SK-N-DZ (cell line): Measurements from ENCODE around the gene RABIF.
"Not testable (repeated sequence)": the region's sequence is repeated elsewhere in the genome, so short reads cannot be mapped to it uniquely, and the experiment has no call there.

Experiments used
- DNase-seq: peaks from one replicate; pipeline ENCODE4 v3.0.0-alpha.2; 2015; ENCODE audit warnings: low spot score
- small RNA-seq, 2 experiments: library from RNA; depleted of rRNA; stranded (forward); fragments of <200 nt; gene quantifications; one replicate each; pipeline ENCODE3, GENCODE V24; 2014

RABIF gene

GRCh38 chr1:202834771-202835547, 54.0 kb downstream of the RABIF start:
- no peak for DNase-seq

- DNase-seq = no peak
Measured at GRCh38 chr1:202831906-202832305, 57.0 kb downstream of the RABIF start.

DNA sequence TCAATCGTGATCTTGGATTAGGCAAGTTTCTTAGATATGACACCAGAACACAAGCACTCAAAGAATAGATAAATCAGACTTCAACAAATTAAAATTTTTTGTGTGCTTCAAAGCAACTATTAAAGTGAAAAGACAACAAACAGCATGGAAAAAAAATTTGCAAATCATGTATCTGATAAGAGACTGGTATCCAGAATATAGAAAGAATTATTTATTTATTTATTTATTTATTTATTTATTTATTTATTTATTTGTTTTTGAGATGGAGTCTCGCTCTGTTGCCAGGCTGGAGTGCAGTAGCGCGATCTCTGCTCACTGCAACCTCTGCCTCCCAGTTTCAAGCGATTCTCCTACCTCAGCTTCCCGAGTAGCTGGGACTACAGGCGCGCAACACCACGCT, 59.7 kb downstream of the RABIF start:
- DNase-seq = not testable (repeated sequence)

Small RNA genes lying within 50 kb of the gene (small RNA-seq; reads per million reads assigned to genes)
- 0 reads per million in 2 experiments for gene RF00019
